ENCODE results near the gene CSNK1A1. TPM values are rescaled to one million over a fixed set of nuclear protein-coding genes. Genes with fewer than 3 reads are reported as not detected.
"Not testable (repeated sequence)": the region's sequence is repeated elsewhere in the genome, so short reads cannot be mapped to it uniquely, and the experiment has no call there.

CSNK1A1 gene
- total RNA-seq, 1 donor from 2014 or later = 175 TPM

GRCh38 chr5:149486726-149487635 lies 64.3 kb downstream of the CSNK1A1 start:
- H3K4me3 Mint-ChIP-seq = no peak overlapping the region
- intact Hi-C loops (cut with micrococcal nuclease) = no loop called here
- no peaks in the 10 kb centered on the region for H3K9me3 Mint-ChIP-seq
- H3K27me3 Mint-ChIP-seq = peaks cover 3% of the 10 kb centered on the region
- H3K4me1 Mint-ChIP-seq = no peaks in the 10 kb centered on the region
- no peak overlapping the region for H3K27ac Mint-ChIP-seq
- DNase-seq = no peak
- H3K36me3 Mint-ChIP-seq (ENCODE audit: low read depth) = no peaks in the 10 kb centered on the region

GRCh38 chr5:149485655-149486615 lies 65.3 kb downstream of the CSNK1A1 start:
- Mint-ChIP-seq H3K4me3 (no peak overlapping the region), H3K27me3 (peaks cover 5% of the 10 kb centered on the region), H3K4me1 (no peaks in the 10 kb centered on the region), H3K9me3 (no peaks in the 10 kb centered on the region), H3K27ac (no peak overlapping the region), H3K36me3 (ENCODE audit: low read depth) (no peaks in the 10 kb centered on the region)
- intact Hi-C loops (cut with micrococcal nuclease) = no loop called here
- no peak for DNase-seq

- no peak overlapping the region for H3K27ac Mint-ChIP-seq
- no peak overlapping the region for H3K4me3 Mint-ChIP-seq
- intact Hi-C loops (cut with micrococcal nuclease) = no loop called here
- no peaks in the 10 kb centered on the region for H3K36me3 Mint-ChIP-seq (ENCODE audit: low read depth)
- peaks cover 10% of the 10 kb centered on the region for H3K27me3 Mint-ChIP-seq
- no peak for DNase-seq
- H3K4me1 Mint-ChIP-seq = no peaks in the 10 kb centered on the region
- H3K9me3 Mint-ChIP-seq = no peaks in the 10 kb centered on the region
Measured at GRCh38 chr5:149481485-149481884, 69.8 kb downstream of the CSNK1A1 start.

GRCh38 chr5:149478761-149479160 lies 72.5 kb downstream of the CSNK1A1 start:
- no peaks in the 10 kb centered on the region for H3K36me3 Mint-ChIP-seq (ENCODE audit: low read depth)
- H3K4me3 Mint-ChIP-seq = no peak overlapping the region
- H3K27me3 Mint-ChIP-seq = peaks cover 7% of the 10 kb centered on the region
- H3K9me3 Mint-ChIP-seq = no peaks in the 10 kb centered on the region
- H3K4me1 Mint-ChIP-seq = no peaks in the 10 kb centered on the region
- intact Hi-C loops (cut with micrococcal nuclease) = no loop called here
- H3K27ac Mint-ChIP-seq = no peak overlapping the region
- no peak for DNase-seq

- H3K27ac Mint-ChIP-seq = no peak overlapping the region
- H3K4me3 Mint-ChIP-seq = no peak overlapping the region
- no peaks in the 10 kb centered on the region for H3K4me1 Mint-ChIP-seq
- intact Hi-C loops (cut with micrococcal nuclease) = no loop called here
- H3K36me3 Mint-ChIP-seq (ENCODE audit: low read depth) = no peaks in the 10 kb centered on the region
- H3K27me3 Mint-ChIP-seq = peaks cover 7% of the 10 kb centered on the region
- H3K9me3 Mint-ChIP-seq = no peaks in the 10 kb centered on the region
- DNase-seq = no peak
Measured at GRCh38 chr5:149475777-149476176, 75.5 kb downstream of the CSNK1A1 start.

GRCh38 chr5:149474198-149474597 lies 77.0 kb downstream of the CSNK1A1 start:
- Mint-ChIP-seq H3K27ac (no peak overlapping the region), H3K4me1 (no peaks in the 10 kb centered on the region), H3K9me3 (no peaks in the 10 kb centered on the region), H3K4me3 (no peak overlapping the region), H3K27me3 (peaks cover 7% of the 10 kb centered on the region), H3K36me3 (ENCODE audit: low read depth) (no peaks in the 10 kb centered on the region)
- no peak for DNase-seq
- intact Hi-C loops (cut with micrococcal nuclease) = no loop called here

GRCh38 chr5:149473441-149473840 lies 77.8 kb downstream of the CSNK1A1 start:
- Mint-ChIP-seq H3K4me3 (no peak overlapping the region), H3K27me3 (peaks cover 6% of the 10 kb centered on the region), H3K9me3 (no peaks in the 10 kb centered on the region), H3K27ac (no peak overlapping the region), H3K36me3 (ENCODE audit: low read depth) (no peaks in the 10 kb centered on the region), H3K4me1 (no peaks in the 10 kb centered on the region)
- DNase-seq = no peak
- intact Hi-C loops (cut with micrococcal nuclease) = no loop called here

GRCh38 chr5:149472399-149472798 lies 78.8 kb downstream of the CSNK1A1 start:
- DNase-seq = no peak
- H3K36me3 Mint-ChIP-seq (ENCODE audit: low read depth) = no peaks in the 10 kb centered on the region
- intact Hi-C loops (cut with micrococcal nuclease) = no loop called here
- no peak overlapping the region for H3K27ac Mint-ChIP-seq
- peaks cover 2% of the 10 kb centered on the region for H3K27me3 Mint-ChIP-seq
- H3K4me3 Mint-ChIP-seq = no peak overlapping the region
- no peaks in the 10 kb centered on the region for H3K4me1 Mint-ChIP-seq
- H3K9me3 Mint-ChIP-seq = no peaks in the 10 kb centered on the region

- no peaks in the 10 kb centered on the region for H3K36me3 Mint-ChIP-seq (ENCODE audit: low read depth)
- H3K27me3 Mint-ChIP-seq = peaks cover 2% of the 10 kb centered on the region
- no peak overlapping the region for H3K4me3 Mint-ChIP-seq
- DNase-seq = no peak
- no peak overlapping the region for H3K27ac Mint-ChIP-seq
- no peaks in the 10 kb centered on the region for H3K9me3 Mint-ChIP-seq
- intact Hi-C loops (cut with micrococcal nuclease) = no loop called here
- H3K4me1 Mint-ChIP-seq = no peaks in the 10 kb centered on the region
Measured at GRCh38 chr5:149471406-149472183, 79.6 kb downstream of the CSNK1A1 start.

- Mint-ChIP-seq H3K27me3 (peaks cover 2% of the 10 kb centered on the region), H3K4me3 (no peak overlapping the region), H3K4me1 (no peaks in the 10 kb centered on the region), H3K36me3 (ENCODE audit: low read depth) (no peaks in the 10 kb centered on the region), H3K27ac (no peak overlapping the region), H3K9me3 (no peaks in the 10 kb centered on the region)
- intact Hi-C loops (cut with micrococcal nuclease) = no loop called here
- no peak for DNase-seq
Measured at GRCh38 chr5:149470942-149471341, 80.3 kb downstream of the CSNK1A1 start.

GRCh38 chr5:149466457-149466972 lies 84.7 kb downstream of the CSNK1A1 start:
- no peaks in the 10 kb centered on the region for H3K9me3 Mint-ChIP-seq
- H3K27me3 Mint-ChIP-seq = no peaks in the 10 kb centered on the region
- no peaks in the 10 kb centered on the region for H3K36me3 Mint-ChIP-seq (ENCODE audit: low read depth)
- H3K27ac Mint-ChIP-seq = no peak overlapping the region
- H3K4me1 Mint-ChIP-seq = no peaks in the 10 kb centered on the region
- H3K4me3 Mint-ChIP-seq = no peak overlapping the region
- no peak for DNase-seq
- intact Hi-C loops (cut with micrococcal nuclease) = no loop called here

- H3K27me3 Mint-ChIP-seq = no peaks in the 10 kb centered on the region
- H3K4me1 Mint-ChIP-seq = no peaks in the 10 kb centered on the region
- H3K9me3 Mint-ChIP-seq = no peaks in the 10 kb centered on the region
- H3K27ac Mint-ChIP-seq = no peak overlapping the region
- intact Hi-C loops (cut with micrococcal nuclease) = no loop called here
- no peak overlapping the region for H3K4me3 Mint-ChIP-seq
- no peak for DNase-seq
- no peaks in the 10 kb centered on the region for H3K36me3 Mint-ChIP-seq (ENCODE audit: low read depth)
Measured at GRCh38 chr5:149464796-149465489, 86.3 kb downstream of the CSNK1A1 start.

- H3K27ac Mint-ChIP-seq; DNase-seq; H3K27me3 Mint-ChIP-seq; H3K4me1 Mint-ChIP-seq; intact Hi-C loops (cut with micrococcal nuclease); H3K4me3 Mint-ChIP-seq; H3K36me3 Mint-ChIP-seq (ENCODE audit: low read depth); H3K9me3 Mint-ChIP-seq: not testable (repeated sequence)
Measured at GRCh38 chr5:149461907-149462306, 89.3 kb downstream of the CSNK1A1 start.
